GM21576 (cell line): ENCODE data around the gene PPP2CA.
"Not testable (repeated sequence)": the region's sequence is repeated elsewhere in the genome, so short reads cannot be mapped to it uniquely, and the experiment has no call there.

Experiments
- ATAC-seq: cut with Tn5 transposase; IDR thresholded peaks from one replicate; pipeline ENCODE4 v1.9.1; 2021; ENCODE audit warnings: mild to moderate bottlenecking, moderate library complexity; ENCODE audit not compliant: unreplicated experiment

Gene PPP2CA

GRCh38 chr5:134245692-134246091 lies 19.8 kb upstream of the PPP2CA start:
- ATAC-seq = no peak

- no peak for ATAC-seq
Measured at GRCh38 chr5:134245101-134245604, 19.3 kb upstream of the PPP2CA start.

GRCh38 chr5:134242146-134242545 lies 16.3 kb upstream of the PPP2CA start:
- no peak for ATAC-seq

- no peak for ATAC-seq
Measured at GRCh38 chr5:134240421-134240962, 14.6 kb upstream of the PPP2CA start.

GRCh38 chr5:134236820-134237219 lies 10.9 kb upstream of the PPP2CA start:
- ATAC-seq = no peak

- no peak for ATAC-seq
Measured at GRCh38 chr5:134236318-134236717, 10.4 kb upstream of the PPP2CA start.

- ATAC-seq = no peak
Measured at GRCh38 chr5:134228624-134229023, 2.8 kb upstream of the PPP2CA start.

- no peak for ATAC-seq
Measured at GRCh38 chr5:134227776-134228175, 1.9 kb upstream of the PPP2CA start.

GRCh38 chr5:134227259-134227658 lies 1.4 kb upstream of the PPP2CA start:
- ATAC-seq = no peak

- ATAC-seq = peak; percentile 17
Measured at GRCh38 chr5:134226441-134227192, 744 bp upstream of the PPP2CA start.

GRCh38 chr5:134224888-134225779 lies 739 bp downstream of the PPP2CA start:
- peak; percentile 33 for ATAC-seq

- no peak for ATAC-seq
Measured at GRCh38 chr5:134223406-134224248, 2.2 kb downstream of the PPP2CA start.

GRCh38 chr5:134221690-134222089 lies 4.2 kb downstream of the PPP2CA start:
- not testable (repeated sequence) for ATAC-seq

GRCh38 chr5:134215757-134216156 lies 10.1 kb downstream of the PPP2CA start:
- no peak for ATAC-seq

GRCh38 chr5:134211263-134212031 lies 14.4 kb downstream of the PPP2CA start:
- not testable (repeated sequence) for ATAC-seq

- no peak for ATAC-seq
Measured at GRCh38 chr5:134209477-134210245, 16.2 kb downstream of the PPP2CA start.

GRCh38 chr5:134207696-134208095 lies 18.2 kb downstream of the PPP2CA start:
- no peak for ATAC-seq

GRCh38 chr5:134206627-134207160 lies 19.2 kb downstream of the PPP2CA start:
- ATAC-seq = no peak

GRCh38 chr5:134204575-134204974 lies 21.3 kb downstream of the PPP2CA start:
- no peak for ATAC-seq
